Uterus (tissue), 4 donors: ENCODE results near the gene C9orf78. TPM values are rescaled to one million over a fixed set of nuclear protein-coding genes. Genes with fewer than 3 reads are reported as not detected.
"Not testable (repeated sequence)": the region's sequence is repeated elsewhere in the genome, so short reads cannot be mapped to it uniquely, and the experiment has no call there.

Experiments
- DNase-seq, 2 donors: peaks; one replicate each; pipeline ENCODE4 v3.0.0-alpha.2; 2019 to 2020
- H3K27ac ChIP-seq, 2 donors: fragments of 200-600 bp; sonication (generic); 1 replicate in 1 of 2; 2 replicates in 1 of 2; pipeline ENCODE4 v1.5.1; 2016 to 2018
- H3K27me3 ChIP-seq, 2 donors: fragments of 200-600 bp; sonication (generic); one replicate each; pipeline ENCODE4 v1.5.1; 2018 to 2019; ENCODE audit warnings: control low read depth in 1 of 2
- H3K36me3 ChIP-seq, 2 donors: fragments of 200-600 bp; sonication (generic); one replicate each; pipeline ENCODE4 v1.5.1; 2019; ENCODE audit warnings: control low read depth in 1 of 2
- H3K4me1 ChIP-seq, 2 donors: fragments of 200-600 bp; sonication (generic); one replicate each; pipeline ENCODE4 v1.5.1; 2018 to 2019; ENCODE audit warnings: control low read depth in 1 of 2
- H3K4me3 ChIP-seq, 2 donors: fragments of 200-600 bp; sonication (generic); 1 replicate in 1 of 2; 2 replicates in 1 of 2; pipeline ENCODE4 v1.5.1; 2018 to 2019; ENCODE audit warnings: mild to moderate bottlenecking in 1 of 2
- H3K9me3 ChIP-seq, 2 donors: fragments of 200-600 bp; sonication (generic); one replicate each; pipeline ENCODE4 v1.5.1; 2019; ENCODE audit warnings: control low read depth in 1 of 2
- CTCF ChIP-seq, 4 experiments: fragments of 200-600 bp in 2 of 4; fragments of 450-650 bp in 2 of 4; sonication (generic) in 2 of 4; IDR thresholded peaks; one replicate each; pipeline ENCODE4 v1.5.1; 2016 to 2019; ENCODE audit warnings: antibody characterized with exemption in 4 of 4, mild to moderate bottlenecking in 2 of 4, moderate library complexity in 1 of 4
- POLR2A ChIP-seq, 2 donors: fragments of 450-650 bp; IDR thresholded peaks; one replicate each; pipeline ENCODE4 v1.6.1; 2016; ENCODE audit warnings: antibody characterized with exemption in 2 of 2, mild to moderate bottlenecking in 1 of 2, moderate library complexity in 1 of 2
- intact Hi-C: fragments of 100-400 bp; cut with DNase I; formaldehyde crosslinking; loops from one replicate; pipeline ENCODE4 v1.15.1; 2023; ENCODE audit warnings: low total_unique reads
- total RNA-seq, 4 donors: library from RNA; depleted of rRNA in 3 of 4; stranded (reverse); fragments of >200 nt in 3 of 4; gene quantifications; one replicate each; pipeline versions ENCODE4 v1.1.0 to v1.2.4, GENCODE V29; 2014 to 2023
- donor health status: DM: yes; HTN: yes; CAD: no.

The C9orf78 gene
- total RNA-seq, 4 donors from 2014 or later: 17.4 to 56.9 (median 35.0) TPM

GRCh38 chr9:129801504-129801903 lies 33.6 kb downstream of the C9orf78 start:
- intact Hi-C loops: no loop called here
- TF ChIP-seq CTCF (IDR thresholded peaks at IDR 0.05): no peak
- no peak for TF ChIP-seq POLR2A (IDR thresholded peaks at IDR 0.05)
- no peak overlapping the region for H3K4me3 ChIP-seq
- H3K9me3 ChIP-seq: no peaks in the 10 kb centered on the region
- H3K27ac ChIP-seq: no peak overlapping the region
- no peaks in the 10 kb centered on the region for H3K36me3 ChIP-seq
- peaks cover 4 to 7% of the 10 kb centered on the region in 2 donors for H3K4me1 ChIP-seq
- H3K27me3 ChIP-seq: no peaks in the 10 kb centered on the region
- no peak for DNase-seq

DNA sequence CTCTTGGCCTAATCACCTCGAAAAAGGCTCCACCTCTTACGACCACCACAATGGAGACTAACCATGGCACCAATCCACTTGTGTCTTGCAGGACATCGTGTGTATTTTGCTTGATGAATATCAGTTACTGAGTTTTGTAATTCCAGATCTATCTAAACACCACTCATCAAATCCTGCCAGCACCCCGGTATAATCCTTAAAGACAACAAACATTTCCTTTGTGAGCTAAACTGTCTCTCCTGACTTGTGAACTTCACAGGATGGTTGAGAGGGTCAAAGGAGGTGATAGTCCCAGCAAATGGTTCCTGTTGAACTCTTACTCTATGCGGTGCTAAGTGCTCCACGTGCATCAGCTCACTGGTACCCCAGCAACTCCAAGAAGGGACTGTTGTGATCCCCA lies 36.1 kb downstream of the C9orf78 start:
- Histone ChIP-seq H3K36me3 (no peaks in the 10 kb centered on the region), H3K27me3 (no peaks in the 10 kb centered on the region), H3K27ac (no peak overlapping the region), H3K9me3 (no peaks in the 10 kb centered on the region), H3K4me1 (peaks cover under 1 to 2% of the 10 kb centered on the region in 2 donors), H3K4me3 (no peak overlapping the region)
- intact Hi-C loops: no loop called here
- TF ChIP-seq CTCF (IDR thresholded peaks at IDR 0.05) (no peak), POLR2A (IDR thresholded peaks at IDR 0.05) (no peak)
- DNase-seq: no peak

- H3K9me3 ChIP-seq, intact Hi-C loops, H3K4me1 ChIP-seq, H3K27me3 ChIP-seq, DNase-seq, H3K36me3 ChIP-seq, H3K27ac ChIP-seq, H3K4me3 ChIP-seq: not testable (repeated sequence)
Measured at GRCh38 chr9:129796029-129796428, 39.0 kb downstream of the C9orf78 start.

GRCh38 chr9:129794549-129794948 lies 40.5 kb downstream of the C9orf78 start:
- no peaks in the 10 kb centered on the region for H3K36me3 ChIP-seq
- H3K27me3 ChIP-seq: no peaks in the 10 kb centered on the region
- H3K9me3 ChIP-seq: no peaks in the 10 kb centered on the region
- DNase-seq: no peak
- H3K27ac ChIP-seq: no peak overlapping the region
- TF ChIP-seq CTCF (IDR thresholded peaks at IDR 0.05) (no peak), POLR2A (IDR thresholded peaks at IDR 0.05) (no peak)
- H3K4me3 ChIP-seq: no peak overlapping the region
- intact Hi-C loops: no loop called here
- no peaks in the 10 kb centered on the region for H3K4me1 ChIP-seq

DNA sequence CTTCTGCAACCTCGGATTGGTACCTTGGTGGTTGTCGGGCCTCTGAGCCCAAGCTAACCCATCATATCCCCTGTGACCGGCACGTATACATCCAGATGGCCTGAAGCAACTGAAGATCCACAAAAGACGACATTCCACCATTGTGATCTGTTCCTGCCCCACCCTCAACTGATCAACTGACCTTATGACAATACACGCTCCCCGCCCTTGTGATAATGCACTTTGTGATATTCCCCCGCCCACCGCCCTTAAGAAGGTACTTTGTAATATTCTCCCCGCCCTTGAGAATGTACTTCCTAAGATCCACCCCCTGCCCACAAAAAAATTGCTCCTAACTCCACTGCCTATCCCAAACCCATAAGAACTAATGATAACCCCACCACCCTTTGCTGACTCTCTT lies 48.6 kb downstream of the C9orf78 start:
- no peak overlapping the region for H3K27ac ChIP-seq
- no peaks in the 10 kb centered on the region for H3K9me3 ChIP-seq
- no peak overlapping the region for H3K4me3 ChIP-seq
- intact Hi-C loops: loop anchor here (10.0 kb wide), 2 partner anchors 142 to 662 kb away; partner anchors contain the start of gene ASB6
- no peaks in the 10 kb centered on the region for H3K4me1 ChIP-seq
- no peak for DNase-seq
- H3K36me3 ChIP-seq: no peaks in the 10 kb centered on the region
- TF ChIP-seq POLR2A (IDR thresholded peaks at IDR 0.05) (no peak), CTCF (IDR thresholded peaks at IDR 0.05) (no peak)
- H3K27me3 ChIP-seq: no peaks in the 10 kb centered on the region

DNA sequence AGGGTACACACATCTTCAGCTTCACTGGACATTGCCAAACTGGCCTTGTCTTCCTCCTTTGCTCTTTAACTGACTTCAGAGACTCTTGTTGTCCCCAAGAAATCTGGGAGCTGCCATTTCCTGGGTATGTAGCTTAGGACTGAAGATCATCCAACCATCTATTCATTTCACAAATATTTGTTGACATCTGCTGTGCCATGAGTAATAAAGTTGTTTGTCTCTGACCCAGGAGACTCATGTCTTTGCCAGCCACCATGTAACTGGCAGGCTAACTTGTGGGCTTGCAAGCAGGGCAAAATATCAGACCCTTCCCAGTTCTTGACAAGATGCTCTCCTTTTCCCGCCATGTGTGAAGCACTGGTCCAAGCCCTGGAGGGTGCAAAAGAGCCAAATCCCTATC lies 49.2 kb downstream of the C9orf78 start:
- intact Hi-C loops: loop anchor here (10.0 kb wide), 2 partner anchors 141 to 661 kb away; partner anchors contain the start of gene ASB6
- Histone ChIP-seq H3K27ac (no peak overlapping the region), H3K9me3 (no peaks in the 10 kb centered on the region), H3K27me3 (no peaks in the 10 kb centered on the region), H3K36me3 (no peaks in the 10 kb centered on the region), H3K4me1 (no peaks in the 10 kb centered on the region), H3K4me3 (no peak overlapping the region)
- no peak for TF ChIP-seq POLR2A (IDR thresholded peaks at IDR 0.05)
- TF ChIP-seq CTCF (IDR thresholded peaks at IDR 0.05): no peak
- no peak for DNase-seq

GRCh38 chr9:129784970-129785369 lies 50.1 kb downstream of the C9orf78 start:
- intact Hi-C loops: loop anchor here (5.0 to 10.0 kb wide), 3 partner anchors 48 to 660 kb away; partner anchors contain the start of gene ASB6

More at GRCh38 chr9:129784970-129785369, 50.1 kb downstream of the C9orf78 start:
- not testable (repeated sequence) for H3K4me3 ChIP-seq, H3K4me1 ChIP-seq, H3K27me3 ChIP-seq, H3K9me3 ChIP-seq, H3K27ac ChIP-seq, H3K36me3 ChIP-seq, DNase-seq
